Left colon (tissue), 2 donors: ENCODE results near the gene PLEK2. TPM values are rescaled to one million over a fixed set of nuclear protein-coding genes. Genes with fewer than 3 reads are reported as not detected.

Experiments used
- microRNA-seq, 2 donors: library from miRNA; unstranded; fragments of <30 nt; microRNA quantifications; one replicate each; pipeline versions ENCODE4 v1.1.0 to v1.2.0, GENCODE V29; 2020
- total RNA-seq, 2 donors: library from RNA; stranded (reverse); fragmentation: NEBNext Ultra II Directional; extraction: Animal tissue kit (Norgen Biotek cat#: 25700); gene quantifications; one replicate each; pipeline ENCODE4 v1.2.1, GENCODE V29; 2021
- donor health status: DM: no; HTN: no; CAD: no.
- donor health status: DM: yes; HTN: yes; CAD: no.

PLEK2 gene
- total RNA-seq, 2 donors from 2014 or later = 41.7 to 52.2 TPM

Small RNA genes within 50 kb of the gene (microRNA-seq; reads per million reads assigned to microRNA genes)
- 0 reads per million in 2 donors for gene MIR5694

Other genes starting within 250 kb of the PLEK2 start
- not detected for gene GARIN2, start 222.7 kb downstream of the PLEK2 start, total RNA-seq
- gene PALS1, start 170.7 kb downstream of the PLEK2 start, total RNA-seq = 10 to 100 TPM; 30.6 to 52.3 TPM
- 10 to 100 TPM; 80.3 to 91.2 TPM for gene ATP6V1D, start 52.4 kb downstream of the PLEK2 start, total RNA-seq
- gene EIF2S1, start 51.8 kb downstream of the PLEK2 start, total RNA-seq = 10 to 100 TPM; 58.1 to 66.2 TPM
- gene TMEM229B, start 76.6 kb upstream of the PLEK2 start, total RNA-seq = 10 to 100 TPM in 1 of 2 donors, 1 to 10 TPM in 1; 5.0 to 10.3 TPM
- 10 to 100 TPM; 54.0 to 63.2 TPM for gene PLEKHH1, start 121.1 kb upstream of the PLEK2 start, total RNA-seq
- gene PIGH, start 188.1 kb upstream of the PLEK2 start, total RNA-seq = 10 to 100 TPM; 14.0 to 14.3 TPM
- gene ARG2, start 207.8 kb upstream of the PLEK2 start, total RNA-seq = 10 to 100 TPM in 1 of 2 donors, under 1 TPM in 1; 0.85 to 18.1 TPM